Stimulated activated CD4-positive, alpha-beta T cell treated with anti-CD3 and anti-CD28 coated beads, Interleukin-2, amount 100 ng/mL, for 4 hours (primary cell): ENCODE measurements around the gene IFNW1.
"Not testable (repeated sequence)": the region's sequence is repeated elsewhere in the genome, so short reads cannot be mapped to it uniquely, and the experiment has no call there.

Experiments
- DNase-seq: peaks from one replicate; pipeline ENCODE4 v3.0.0-alpha.2; 2020; ENCODE audit warnings: low read depth

IFNW1 gene

GRCh38 chr9:21141427-21141882 lies at the start of gene IFNW1:
Gene IFNW1 (minus strand): TSS chr9:21141832. CDS start chr9:21141570, 262 bp downstream.
- DNase-seq = no peak

DNA sequence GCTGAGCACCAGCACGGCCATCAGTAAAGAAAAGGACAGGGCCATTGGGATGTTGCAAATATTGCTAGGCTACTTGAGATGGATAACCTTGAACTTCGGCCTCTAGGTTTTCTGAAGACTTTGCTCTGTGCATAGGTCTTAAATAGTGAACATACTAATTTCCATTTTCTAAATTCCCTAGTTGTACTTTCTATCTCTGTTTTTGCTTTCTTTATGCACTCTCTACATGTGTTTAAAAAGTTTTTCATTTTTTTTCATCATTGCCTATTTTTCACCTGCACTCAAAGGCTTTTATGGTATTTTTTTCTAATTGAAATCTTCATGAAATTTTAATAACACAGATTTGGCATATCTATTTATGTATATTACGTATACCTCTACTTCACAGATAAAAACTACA lies 45.9 kb upstream of the IFNW1 start, which contains the start of gene IFNA4:
Gene IFNA4 (minus strand): TSS at position 101 of the 400 bp plus-strand sequence. CDS start 56 bp downstream, at position 45.
- DNase-seq = not testable (repeated sequence)

DNA sequence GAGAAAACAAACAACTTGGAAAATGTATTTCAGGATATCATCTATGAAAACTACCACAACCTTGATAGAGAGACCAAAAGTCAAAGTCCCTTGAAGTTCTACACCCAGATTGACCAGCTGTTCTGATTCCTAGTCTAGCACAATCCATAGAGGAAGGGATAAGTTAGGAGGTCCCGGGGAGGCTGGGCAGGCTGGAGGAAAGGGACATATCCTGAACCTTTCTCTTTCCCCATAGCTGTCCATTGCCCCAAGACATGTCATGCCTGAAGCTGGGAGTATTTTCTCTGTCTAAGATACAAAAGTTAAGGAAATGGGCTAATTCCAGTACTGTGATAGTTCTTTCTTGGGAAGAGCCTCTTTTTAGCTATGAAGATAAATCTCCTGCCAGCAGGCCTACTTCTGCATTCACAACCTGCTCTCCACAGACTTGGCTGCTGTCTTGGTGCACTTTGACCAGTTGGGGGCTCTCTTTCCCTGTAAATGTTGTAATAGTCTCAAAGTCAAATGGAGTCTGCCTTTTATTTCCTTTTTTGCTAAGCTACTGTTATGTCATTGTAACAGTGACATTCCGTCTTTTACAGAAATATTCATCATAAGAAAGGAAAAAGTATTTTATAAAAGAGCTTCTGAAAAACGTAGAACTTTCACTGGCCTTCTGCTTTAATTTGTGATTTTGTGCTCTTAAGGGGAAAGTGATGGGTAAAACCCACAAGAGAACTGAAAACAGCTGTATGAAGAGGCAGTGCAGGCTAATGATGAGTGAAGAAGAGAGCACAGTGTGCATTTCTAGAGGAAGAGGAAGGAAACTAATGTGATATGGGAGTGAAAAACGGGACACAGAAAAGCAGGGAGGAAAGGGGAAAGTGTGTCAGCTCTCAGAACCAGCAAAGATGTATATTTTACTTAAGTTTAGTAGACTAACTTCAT lies 41.4 kb upstream of the IFNW1 start:
- not testable (repeated sequence) for DNase-seq

GRCh38 chr9:21174671-21175070 lies 33.0 kb upstream of the IFNW1 start:
- DNase-seq = no peak

- no peak for DNase-seq
Measured at GRCh38 chr9:21172156-21172555, 30.5 kb upstream of the IFNW1 start.

- DNase-seq = no peak
Measured at GRCh38 chr9:21171351-21171750, 29.7 kb upstream of the IFNW1 start.

DNA sequence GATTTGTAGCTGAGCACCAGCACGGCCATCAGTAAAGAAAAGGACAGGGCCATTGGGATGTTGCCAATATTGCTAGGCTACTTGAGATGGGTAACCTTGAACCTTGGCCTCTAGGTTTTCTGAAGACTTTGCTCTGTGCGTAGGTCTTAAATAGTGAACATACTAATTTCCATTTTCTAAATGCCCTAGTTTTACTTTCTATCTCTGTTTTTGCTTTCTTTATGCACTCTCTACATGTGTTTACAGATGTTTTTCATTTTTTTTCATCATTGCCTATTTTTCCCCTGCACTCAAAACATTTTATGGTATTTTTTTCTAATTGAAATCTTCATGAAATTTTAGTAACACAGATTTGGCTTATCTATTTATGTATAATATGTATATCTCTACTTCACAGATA lies 24.9 kb upstream of the IFNW1 start, which contains the start of gene IFNA21:
Gene IFNA21 (minus strand): TSS at position 101 of the 400 bp plus-strand sequence. CDS start 48 bp downstream, at position 53.
- not testable (repeated sequence) for DNase-seq

DNA sequence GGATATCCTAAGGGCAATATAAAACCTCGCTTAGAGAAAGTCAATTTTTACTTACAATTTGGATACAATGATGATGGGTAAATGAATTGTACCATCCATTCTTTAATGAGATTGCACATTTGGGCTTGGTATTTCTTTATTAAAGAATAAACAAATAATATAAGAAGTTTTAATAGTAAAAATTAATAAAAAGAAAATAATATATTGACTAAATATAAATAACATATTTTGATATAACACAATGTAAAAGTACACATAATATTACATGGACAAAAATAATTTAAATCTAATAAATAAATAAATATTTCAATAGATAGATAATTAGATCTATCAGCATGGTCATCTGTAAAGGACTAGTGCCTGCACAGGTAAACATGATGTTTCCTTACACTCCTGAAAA lies 23.9 kb upstream of the IFNW1 start:
- no peak for DNase-seq

DNA sequence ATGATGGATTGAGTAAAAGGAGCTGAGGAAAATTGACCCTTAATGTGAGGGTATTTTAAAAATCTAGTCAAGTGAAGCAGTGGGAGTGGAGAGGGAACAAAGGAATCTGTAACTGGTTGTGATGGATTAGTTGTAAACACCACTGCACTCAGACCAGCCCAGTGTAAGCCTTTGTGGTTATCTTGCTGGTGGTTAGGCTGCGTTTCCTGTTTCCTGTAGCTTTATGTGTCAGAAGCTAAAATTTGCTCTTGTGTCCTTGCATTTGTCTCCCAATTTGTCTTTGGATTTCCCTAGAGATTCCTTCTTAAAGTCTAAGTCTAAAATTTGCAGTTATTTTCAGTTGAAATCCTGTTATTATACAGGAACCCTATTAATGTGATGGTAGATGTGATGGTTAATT lies 18.5 kb upstream of the IFNW1 start:
- DNase-seq = no peak

GRCh38 chr9:21155501-21155900 lies 13.9 kb upstream of the IFNW1 start:
- DNase-seq = no peak

DNA sequence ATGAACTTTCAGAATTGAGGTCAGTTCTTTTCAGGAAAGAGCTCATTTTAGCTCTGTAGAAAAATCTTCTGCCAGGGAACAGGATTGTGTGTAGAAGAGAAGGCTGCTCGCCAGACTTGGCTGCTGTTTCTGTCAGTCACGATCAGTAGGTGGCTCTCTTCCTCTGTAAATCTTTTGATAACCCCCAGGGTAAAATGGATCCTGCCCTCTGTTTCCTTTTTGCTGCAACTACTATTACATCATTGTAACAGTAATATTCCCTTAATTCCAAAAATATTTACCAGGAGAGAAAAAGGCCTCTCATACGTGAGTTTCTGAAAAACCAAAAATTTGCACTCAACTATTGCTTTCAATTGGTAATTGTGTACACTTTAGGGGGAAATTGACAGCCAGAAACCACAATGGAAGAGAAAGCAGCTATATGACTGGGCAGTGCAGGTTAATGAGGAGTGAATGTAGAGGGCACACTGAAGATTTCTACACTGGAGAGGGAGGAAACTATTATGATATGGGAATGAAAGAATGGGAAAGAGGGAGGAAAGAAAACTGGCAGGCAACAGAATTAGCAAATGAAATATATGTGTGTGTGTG lies 12.5 kb upstream of the IFNW1 start:
- no peak for DNase-seq

DNA sequence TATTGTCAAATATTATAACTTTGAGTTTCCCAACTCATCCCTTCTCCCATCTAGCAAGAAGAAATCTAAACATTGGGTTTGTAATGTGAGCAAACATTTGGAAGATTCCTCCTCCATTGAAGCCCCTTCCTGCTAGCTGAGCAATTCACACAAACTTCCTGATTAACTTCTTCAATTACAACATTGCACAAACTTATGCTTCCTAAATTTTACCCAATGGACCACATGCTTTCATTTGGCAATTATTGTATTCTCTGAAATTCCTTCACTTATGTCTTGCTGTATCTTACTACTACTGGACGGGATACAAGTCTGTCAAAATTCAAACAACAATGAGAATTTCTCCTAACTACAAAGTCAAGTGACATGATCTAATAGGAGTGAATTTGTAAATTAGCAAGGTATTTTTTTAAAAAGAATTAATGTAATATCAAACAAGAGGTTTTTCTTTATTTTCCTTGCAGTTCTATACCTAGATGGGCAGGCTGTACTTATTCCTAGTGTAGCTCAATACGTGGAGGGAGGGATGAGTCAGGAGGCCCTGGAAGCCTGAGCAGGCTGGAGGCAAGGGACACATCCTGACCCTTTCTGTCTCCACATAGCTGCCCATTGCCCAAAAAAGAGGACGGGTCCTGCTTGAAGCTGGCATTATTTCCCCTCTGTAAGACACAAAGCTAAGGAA lies 11.8 kb upstream of the IFNW1 start:
- DNase-seq = no peak

GRCh38 chr9:21144603-21145002 lies 3.0 kb upstream of the IFNW1 start:
- DNase-seq = no peak

DNA sequence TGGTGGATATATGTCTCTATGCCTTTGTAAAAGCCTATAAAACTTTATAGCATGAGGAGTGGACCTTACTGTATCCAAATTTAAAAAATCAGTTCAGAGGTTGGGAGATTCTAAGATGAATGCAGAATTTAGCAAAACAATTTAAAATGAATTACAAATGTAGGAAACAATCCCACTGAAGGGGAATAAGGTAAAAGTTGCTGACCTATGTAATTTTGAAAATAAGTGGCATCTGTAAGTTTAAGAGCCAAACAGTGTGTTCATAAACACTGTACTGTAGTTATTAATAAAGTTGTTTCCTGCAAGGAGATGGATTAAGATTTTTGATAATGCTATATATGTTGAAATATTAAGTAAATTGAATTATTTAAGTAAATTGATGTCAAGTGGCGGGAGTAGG lies 4.6 kb downstream of the IFNW1 start:
- DNase-seq = no peak

DNA sequence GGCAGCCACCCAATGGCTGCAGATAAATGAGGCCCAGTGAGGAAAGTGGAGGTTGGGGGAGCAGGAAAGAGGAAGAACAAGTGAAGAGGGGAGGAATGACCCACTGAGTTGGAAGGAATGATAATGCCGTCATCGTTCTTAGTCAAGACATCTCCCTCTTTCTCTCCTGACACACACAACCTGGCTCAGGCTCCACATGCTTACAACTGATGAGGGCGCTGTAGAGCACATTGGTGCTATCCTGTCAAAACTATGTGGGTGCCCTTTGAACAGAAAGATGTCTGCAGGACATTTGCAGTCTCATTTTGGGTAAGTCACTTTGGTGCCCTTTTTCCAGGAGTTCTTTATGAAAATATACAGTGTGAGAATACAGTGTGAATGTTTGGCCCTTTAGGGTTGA lies 5.9 kb downstream of the IFNW1 start:
- DNase-seq = no peak

- DNase-seq = not testable (repeated sequence)
Measured at GRCh38 chr9:21128186-21128585, 13.4 kb downstream of the IFNW1 start.

DNA sequence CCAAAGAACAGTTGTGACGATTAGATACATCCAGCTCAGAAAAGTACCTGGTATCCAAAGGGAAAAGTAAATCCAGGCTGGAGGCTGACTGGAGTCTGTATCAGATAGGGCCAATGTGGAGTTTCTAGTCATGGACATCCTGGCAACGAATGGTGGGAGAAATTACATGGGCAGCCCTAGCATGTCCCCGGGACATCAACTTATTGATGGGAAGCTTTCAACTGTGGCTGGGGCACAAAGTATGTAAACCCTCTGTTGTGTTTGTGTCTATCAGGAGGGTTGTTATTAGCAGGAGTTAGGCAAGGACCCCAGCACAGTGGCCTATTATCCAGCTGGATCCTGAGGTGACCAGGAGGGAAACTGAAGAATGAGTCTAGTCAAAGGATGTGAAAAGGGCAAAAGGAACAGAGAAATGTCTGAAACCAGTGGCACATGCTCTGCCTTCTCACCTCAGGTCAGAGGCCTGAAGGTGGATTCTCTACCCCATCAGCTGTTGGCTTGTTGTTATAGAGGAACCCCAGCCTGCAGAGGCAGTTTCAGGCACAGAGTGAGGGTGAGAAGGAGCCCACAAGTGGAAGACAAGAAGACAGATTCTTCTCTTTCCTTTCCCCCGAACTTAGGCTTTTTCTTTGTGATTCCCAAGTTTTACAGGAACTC lies 19.9 kb downstream of the IFNW1 start:
- no peak for DNase-seq

- no peak for DNase-seq
Measured at GRCh38 chr9:21121079-21121478, 20.6 kb downstream of the IFNW1 start.

DNA sequence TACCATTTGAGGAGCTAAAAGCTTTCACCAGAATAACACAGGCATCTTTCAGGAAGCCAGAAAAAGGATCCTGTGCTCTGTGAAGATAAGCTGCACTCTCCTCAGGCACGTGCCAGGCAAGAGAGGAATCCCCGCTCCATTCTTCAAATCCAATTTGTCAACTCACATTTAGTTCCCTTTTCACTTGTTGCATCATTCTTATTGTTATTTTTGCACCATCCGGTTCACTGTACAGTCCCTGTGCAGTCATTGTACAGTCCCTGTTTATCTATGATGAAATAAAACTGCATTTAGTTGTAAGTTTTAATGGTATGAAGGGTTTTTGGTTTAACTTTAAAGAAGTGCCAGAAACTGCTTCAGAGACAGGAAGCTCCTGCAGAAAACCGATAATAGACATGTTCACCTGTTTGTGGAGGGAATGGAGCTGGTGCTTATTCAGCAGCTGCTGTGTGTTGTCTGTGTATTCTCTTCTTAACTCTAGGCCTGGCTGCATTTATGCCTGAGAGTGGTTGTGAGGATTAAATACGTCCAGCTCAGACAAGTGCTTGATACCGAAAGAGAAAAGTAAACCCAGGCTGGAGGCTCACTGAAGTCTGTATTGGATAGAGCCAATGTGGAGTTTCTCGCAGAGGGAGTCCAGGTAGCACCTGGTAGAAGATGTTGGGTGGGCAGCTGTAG lies 22.4 kb downstream of the IFNW1 start:
- DNase-seq = no peak

DNA sequence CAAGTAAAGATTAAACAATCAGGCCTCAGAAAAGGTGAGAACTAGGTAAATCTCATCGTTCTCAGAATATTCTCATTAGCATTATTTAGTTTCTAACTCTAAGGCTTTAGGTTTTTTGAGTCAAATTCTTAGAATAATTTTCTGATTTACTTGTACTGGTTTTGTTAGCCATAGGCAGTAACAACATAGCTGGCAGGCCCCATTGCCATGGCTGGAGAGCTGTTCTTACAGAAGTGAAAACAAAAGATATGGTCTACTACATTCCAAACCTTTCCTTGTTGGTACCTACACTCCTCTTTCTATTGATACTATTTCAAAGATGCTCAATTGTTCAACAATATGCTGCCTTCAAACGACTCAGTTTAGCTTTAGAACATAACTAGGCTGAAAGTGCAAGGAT lies 27.3 kb downstream of the IFNW1 start:
- DNase-seq = no peak
